CD4-positive, alpha-beta T cell treated with Interleukin-17A for 4 hours (primary cell): ENCODE results near the gene PNP.

Source experiments
- DNase-seq: peaks from one replicate; pipeline ENCODE4 v3.0.0-alpha.2; 2020; ENCODE audit warnings: mixed read lengths

Gene PNP

DNA sequence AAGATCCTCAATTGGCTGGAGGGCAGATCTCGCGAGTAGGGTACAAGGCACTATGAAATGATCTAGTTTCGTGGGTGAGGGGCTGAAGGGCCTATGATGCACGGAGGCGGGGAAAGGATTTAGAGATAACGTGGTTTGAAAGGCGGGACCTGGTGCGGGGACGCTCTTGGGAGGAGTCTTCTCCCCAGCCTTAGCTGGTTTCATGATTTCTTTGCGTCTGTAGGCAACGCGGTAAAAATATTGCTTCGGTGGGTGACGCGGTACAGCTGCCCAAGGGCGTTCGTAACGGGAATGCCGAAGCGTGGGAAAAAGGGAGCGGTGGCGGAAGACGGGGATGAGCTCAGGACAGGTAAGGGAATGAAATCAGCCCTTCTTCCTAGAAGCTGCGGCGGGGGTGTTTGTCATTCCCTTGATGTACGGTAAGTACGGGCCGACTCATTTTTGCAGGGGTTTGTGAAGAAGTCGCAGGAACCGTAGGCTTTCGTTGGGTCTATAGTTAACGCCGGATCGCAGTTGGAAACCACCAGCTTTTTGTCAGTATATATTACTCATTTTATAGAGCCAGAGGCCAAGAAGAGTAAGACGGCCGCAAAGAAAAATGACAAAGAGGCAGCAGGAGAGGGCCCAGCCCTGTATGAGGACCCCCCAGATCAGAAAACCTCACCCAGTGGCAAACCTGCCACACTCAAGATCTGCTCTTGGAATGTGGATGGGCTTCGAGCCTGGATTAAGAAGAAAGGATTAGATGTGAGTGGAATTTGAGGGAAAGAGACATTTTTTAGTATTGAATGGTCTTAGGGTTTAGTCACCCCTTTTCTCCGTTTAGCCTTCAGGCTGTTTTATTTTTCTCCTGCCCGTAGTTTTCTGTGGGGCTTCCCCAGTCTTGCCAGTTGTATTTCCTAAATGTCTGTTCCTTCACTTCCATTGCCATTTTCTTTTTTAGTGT, 13.6 kb upstream of the PNP start:
- peak; percentile 78 for DNase-seq

DNA sequence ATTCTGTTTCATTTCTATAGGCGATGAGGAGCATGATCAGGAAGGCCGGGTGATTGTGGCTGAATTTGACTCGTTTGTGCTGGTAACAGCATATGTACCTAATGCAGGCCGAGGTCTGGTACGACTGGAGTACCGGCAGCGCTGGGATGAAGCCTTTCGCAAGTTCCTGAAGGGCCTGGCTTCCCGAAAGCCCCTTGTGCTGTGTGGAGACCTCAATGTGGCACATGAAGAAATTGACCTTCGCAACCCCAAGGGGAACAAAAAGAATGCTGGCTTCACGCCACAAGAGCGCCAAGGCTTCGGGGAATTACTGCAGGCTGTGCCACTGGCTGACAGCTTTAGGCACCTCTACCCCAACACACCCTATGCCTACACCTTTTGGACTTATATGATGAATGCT, 12.2 kb upstream of the PNP start:
- DNase-seq, result no peak

DNA sequence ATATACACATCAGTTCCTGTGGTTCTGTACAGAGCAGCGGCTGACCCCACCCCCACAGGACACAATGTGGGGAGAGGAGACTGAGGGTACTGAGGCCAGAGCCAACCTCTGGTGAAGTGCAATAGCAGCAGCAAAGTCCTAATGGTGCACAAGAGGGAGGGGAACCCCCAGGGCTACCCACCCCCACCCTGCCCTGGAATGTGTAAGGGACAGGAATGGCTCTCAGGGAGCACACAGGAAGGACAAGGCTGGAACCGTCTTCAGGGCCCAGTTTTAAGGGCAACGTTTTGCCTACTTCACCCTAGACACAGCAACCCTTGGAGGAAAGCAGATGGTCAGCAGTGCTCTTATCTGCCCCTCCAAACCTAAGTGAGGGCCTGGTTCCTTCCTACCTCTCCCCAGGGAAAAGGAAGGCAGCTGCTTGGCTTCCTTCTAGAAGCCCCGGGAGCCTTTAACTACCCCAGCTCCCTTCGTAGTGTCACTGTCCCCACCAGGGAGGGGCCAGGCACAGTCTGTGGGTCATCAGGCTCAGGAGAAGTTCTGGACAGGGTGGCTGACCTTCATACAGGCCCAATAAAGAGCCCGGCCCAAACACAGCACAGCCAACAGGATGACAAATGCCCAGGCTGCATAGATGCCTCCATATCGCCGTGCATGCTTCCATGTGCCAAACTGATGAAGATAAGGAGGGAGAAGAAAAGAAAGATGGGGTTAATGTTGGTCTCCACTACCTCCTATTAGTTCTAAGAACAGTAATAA, 11.0 kb upstream of the PNP start:
- DNase-seq, result no peak

DNA sequence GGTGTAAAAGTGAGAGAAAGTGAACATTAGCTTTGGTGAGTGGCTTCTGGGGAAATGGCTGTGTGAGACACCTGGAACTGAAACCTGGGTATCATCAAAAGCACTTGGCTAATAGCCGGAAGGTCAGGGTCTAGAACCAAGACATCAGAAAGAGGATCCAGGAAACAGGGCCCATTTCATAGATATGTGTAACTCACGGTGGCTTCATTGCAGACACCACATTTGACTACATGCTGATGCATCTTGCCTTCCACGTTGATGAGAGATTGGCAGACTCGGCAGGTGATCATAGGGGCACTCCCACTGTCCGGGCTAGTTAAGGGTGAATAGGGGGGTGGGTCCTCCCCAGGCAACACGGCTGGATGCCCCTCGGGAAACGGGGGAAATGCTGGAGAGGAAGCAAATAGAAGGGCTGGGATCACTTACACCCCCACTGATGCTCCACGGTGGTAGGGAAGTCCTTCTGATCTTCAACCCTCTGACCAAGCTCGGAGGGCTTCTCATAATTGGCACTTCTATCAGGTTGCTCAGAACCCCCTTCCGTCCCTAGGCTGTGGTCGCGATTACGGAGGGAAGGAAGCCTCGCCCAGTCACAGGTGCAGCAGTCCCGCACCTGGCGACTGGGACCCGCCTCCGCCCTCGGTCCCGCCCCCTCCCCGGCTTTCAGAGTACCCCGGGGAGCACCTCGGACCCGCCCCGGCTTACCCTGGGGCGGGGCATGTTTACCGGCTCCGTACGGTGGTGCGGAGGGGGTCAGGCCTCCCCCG, 8.6 kb upstream of the PNP start:
- DNase-seq, result peak; percentile 74

DNA sequence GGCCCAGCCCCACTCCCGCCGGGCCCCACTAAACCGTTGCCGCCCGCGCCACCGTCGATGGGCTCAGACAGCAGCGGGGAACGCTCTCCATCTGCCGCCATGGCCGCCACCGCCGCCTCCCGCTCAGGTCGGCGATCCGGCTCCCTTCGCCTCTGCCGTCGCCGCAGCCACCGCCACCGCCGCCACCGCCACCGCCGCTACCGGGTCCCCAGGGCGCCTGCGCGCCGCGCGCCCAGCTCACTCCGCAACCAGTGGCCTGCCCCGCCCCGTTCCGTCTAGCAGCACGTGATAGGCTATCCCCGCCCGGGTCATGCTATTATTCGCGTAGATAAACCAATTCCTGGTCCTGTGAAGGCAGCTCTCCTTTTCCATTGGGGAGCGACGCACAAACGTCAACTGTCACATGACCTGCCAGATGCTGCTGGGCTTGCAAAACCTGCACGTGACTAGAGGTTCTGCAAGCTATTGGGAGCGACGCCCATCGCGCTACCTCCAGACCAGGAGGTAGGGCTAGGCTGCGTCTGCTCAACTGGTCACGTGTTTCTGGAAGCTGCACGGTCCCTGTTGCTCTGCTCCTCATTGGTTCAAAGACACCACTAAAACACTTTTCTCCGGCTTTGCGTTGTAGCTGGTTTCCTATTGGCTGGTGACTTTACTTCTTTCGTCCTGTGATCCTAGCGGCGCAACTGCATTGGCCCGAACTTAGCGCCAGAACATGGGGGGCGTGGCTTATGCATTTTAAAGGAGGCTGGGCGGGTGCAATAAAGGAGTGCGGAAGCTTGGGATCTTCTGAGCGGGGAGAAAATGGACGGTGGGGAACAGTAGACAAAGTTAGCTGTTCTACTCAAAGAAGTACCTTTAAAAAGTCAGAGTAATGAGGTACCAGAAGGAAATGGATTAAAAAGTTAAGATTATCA, 7.7 kb upstream of the PNP start, which contains the start of gene PIP4P1:
TSS of gene PIP4P1 (minus strand) at position 210 of the 917 bp plus-strand sequence. CDS start at position 101, 109 bp downstream.
- peak; percentile 98 for DNase-seq

DNA sequence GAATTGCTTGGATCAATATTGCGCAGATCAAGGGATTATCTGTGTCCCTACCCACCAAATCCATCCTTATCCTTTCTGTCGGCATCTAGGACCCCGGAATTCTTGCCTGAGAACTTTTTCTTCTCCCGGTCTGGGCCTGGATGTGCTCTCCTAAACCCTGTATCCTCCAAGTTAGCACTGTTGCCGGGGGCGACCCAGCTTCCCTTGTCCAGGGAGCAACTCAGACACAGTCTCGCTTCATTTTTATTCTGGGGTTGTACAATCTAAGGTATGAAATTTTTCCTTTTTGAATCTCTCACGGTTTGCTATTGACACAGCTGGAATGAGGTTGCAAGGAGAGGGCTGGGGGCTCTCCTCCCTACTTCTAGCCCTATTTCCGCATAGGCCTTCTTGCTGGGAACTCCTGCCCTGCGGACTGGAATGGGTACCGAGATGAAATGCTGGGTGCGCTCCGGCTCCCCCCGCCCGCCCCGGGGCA, 403 bp upstream of the PNP start:
- DNase-seq, result no peak

DNA sequence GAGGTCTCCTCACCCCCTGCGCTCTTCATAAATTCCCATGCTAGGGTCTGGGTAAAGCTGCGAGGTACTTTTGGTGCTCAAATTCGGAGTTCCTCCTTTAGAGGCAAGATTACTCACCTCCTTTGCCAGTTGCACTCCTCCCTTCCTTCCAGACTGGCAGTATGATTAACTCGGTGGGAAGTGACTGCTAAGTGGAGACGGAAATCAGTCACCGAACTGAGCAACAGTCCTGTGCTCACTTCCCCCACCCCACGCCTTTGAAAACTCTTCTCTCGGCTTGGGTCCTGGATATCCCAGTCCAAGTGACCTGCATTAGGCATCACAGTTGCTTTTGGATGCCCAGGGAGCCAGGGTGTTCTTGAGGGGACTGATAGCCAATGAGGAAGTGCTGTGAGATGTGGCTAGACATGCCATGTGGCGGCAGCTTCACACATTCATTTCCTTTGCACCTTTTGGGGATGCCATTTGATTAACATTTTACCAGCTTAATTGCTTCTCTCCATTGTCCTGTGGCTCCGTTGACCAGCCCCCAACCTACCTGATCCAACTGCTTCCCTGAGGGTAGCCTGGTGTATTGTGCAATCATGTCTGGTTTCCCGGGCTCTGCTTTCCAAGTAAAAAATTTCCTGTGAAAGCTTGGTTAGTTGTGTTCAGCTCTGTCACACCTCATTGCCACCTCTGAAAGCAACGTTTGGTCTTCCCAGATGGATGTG, 840 bp downstream of the PNP start:
- DNase-seq, result peak; percentile 67

DNA sequence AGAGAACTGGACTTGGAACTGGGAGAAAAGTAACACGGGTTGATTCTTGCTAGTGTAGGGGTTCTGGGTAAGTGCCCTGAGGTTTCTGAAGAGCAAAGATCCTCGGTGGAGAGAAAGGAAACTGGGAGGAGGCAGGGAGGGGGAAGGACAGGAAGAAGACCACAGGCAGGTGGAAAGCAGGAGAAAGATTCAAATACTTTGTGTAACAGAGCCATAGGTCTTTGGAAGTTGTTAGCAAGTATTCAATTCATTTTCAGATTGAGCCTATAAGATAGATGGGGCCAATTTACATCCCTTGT, 1.3 kb downstream of the PNP start:
- DNase-seq, result no peak

DNA sequence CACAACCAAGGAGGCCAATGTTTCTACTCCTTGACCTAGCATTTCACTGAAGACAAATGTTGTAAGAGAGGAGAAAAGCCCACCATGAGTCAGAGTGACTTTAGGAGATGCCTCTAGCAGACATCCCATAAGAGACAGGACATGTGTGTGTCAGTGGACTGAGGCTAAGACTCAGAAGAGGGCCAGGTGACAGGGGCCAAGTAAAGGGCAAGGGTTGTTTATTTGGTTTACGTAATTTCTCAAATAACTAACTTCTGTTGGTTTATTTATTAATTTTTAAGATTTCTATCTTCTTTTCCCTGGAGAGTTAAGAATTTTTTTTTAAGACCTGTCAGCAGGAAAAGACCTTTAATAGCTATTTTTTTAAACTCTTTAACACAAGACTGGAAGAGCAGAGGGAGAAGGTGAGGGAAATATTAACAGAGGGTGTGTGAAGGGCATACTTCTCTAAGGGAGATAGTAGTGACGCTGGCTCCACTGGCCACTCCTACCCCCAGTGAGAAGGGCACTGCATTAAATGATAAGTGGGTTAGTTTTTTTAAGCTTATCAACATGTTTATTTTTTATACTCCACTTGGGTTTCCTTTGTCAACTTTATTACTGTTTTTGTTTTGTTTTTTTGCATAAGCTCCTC, 3.4 kb downstream of the PNP start:
- no peak for DNase-seq

DNA sequence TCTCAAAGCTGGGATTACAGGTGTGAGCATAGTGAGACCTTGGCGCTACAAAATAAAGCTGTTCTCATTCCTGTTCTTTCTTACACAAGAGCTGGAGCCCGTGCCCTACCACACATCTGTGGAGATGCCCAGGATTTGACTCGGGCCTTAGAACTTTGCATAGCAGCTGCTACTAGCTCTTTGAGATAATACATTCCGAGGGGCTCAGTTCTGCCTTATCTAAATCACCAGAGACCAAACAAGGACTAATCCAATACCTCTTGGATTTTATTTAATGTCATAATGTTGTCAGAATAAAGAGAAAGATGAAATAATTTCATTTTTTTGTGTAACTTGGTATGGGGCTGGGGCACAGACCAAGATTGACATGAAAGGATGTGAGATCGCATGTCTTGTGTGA, 7.6 kb downstream of the PNP start:
- DNase-seq, result no peak

DNA sequence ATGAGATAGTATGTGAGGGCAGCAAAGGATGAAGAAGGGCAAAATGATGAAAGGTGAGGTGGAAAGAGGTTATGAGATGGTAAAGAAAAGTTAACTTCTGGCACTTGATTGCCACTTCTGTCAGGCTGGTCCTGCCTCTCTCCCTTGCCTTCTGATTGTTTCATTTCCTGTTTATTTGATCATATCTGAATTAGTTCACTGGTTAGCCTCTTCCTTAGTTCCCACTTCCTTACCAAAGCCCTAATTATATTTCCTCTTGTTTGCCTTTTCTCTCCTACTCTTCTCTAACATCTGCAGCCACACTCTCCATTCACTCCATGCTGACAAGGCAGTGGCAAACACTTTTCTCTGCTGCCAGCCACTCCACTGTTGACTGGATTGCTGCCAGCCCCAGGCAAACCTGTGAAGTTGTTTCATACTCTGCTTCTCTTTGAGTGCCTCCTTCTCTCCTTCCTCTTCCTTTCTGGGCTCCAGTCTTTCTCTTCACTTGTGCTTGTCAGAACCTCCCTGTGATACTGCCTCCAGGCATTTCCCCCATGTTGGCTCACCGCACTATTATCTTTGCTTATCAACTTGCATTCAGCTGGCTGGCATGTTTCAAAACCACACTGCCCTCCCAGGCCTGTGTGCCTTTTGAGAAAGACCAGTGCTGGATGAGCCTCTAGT, 8.1 kb downstream of the PNP start:
- DNase-seq, result peak; percentile 66

DNA sequence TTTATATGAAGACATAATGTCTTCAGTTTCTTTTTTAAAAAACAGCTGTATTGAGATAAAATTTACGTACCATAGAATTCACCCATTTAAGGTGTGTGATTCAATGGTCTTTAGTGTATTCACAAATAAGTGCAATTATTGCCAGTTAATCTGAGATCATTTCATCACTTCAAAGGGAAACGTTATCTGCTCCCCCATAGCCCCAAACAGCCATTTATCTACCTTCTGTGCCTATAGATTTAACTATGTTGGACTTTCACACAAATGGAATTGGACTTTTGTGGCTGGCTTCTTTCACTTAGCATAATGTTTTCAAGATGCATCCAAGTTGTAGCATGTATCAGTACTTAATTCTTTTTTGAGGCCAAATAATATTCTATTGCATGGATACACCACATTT, 9.7 kb downstream of the PNP start:
- no peak for DNase-seq

DNA sequence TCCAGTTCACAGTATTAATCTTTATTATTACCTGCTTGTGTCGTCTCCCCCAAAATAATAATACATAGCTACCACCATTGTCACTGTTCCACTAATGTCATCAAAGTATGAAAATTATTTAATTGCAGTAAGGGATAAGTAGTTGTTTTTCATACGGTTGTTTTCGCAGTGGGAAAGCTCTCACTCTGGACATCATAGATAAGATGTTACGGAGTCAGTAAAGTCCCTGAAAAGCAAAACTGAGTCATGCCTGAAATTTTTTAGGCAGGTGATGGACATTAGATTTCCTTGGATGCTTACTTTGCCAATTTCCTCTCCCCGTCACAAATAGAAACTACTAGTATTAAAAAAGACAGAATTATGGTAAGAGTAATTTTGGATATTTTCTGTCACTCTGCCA, 13.2 kb downstream of the PNP start:
- DNase-seq, result no peak

DNA sequence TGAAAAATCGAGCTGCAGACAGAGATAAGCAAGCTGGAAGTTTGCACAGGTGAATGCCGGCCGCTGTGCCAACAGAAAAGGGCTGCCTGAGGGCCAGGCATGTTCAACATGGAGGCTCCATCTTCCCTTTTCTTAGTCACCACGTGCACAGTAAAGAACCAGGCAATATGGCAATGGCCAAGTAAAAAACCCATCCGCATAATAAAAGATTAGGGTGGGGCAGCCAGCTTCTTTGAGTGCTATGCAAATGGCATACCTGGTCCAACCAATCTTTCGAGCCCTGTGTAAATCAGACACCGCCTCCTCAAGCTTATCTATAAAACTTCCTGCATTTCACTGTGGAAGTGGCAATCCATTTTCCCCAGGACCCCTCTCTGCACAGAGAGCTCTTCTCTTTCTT, 16.7 kb downstream of the PNP start:
- DNase-seq, result no peak

DNA sequence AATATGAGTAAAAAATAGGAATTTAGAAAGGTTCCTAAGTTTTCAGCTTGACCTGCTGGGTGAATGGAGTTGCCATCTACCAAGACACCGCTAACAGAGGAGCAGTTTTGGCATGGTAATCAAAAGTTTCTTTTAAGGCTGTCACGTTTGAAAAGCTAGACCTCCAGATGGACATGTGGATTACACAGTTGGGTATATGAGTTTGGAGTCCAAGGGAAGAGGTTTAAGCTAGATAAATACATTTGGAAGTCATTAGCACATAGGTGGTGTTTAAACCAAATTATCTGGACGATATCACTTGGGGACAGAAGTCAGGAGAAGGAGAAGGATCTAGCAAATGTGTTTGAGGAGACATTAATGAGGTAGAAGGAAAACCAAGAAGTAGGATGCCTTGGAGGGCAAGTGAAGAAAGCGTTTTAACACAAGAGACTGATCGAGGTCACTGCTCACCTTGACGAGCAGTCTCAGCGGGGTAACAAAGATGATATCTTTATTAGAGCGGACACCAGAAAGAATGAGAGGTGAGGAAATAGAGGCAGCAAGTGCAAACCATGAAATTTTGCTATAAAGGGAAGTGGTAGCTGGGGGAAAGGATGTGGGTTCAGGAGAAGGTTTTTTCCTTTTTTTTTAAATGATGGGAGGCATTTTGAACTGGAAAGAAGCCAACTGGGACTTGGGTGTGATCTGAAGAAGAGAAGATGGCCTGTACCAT, 17.6 kb downstream of the PNP start:
- no peak for DNase-seq

DNA sequence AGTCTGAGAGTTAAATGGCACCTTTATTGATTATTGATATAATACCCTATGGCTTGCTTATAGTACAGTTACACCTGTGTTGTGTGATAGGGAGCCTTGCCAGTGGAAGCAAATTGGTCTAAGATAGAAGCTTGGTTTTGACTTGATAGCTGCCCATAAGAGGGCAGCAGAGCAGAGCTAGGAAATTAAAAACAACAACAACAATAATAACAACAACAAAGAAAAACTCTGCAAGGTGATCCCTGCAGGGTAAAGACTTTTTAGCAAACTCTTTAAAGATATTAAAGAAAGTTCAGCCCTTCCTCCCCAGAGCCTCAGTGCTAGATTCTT, 18.2 kb downstream of the PNP start:
- no peak for DNase-seq

DNA sequence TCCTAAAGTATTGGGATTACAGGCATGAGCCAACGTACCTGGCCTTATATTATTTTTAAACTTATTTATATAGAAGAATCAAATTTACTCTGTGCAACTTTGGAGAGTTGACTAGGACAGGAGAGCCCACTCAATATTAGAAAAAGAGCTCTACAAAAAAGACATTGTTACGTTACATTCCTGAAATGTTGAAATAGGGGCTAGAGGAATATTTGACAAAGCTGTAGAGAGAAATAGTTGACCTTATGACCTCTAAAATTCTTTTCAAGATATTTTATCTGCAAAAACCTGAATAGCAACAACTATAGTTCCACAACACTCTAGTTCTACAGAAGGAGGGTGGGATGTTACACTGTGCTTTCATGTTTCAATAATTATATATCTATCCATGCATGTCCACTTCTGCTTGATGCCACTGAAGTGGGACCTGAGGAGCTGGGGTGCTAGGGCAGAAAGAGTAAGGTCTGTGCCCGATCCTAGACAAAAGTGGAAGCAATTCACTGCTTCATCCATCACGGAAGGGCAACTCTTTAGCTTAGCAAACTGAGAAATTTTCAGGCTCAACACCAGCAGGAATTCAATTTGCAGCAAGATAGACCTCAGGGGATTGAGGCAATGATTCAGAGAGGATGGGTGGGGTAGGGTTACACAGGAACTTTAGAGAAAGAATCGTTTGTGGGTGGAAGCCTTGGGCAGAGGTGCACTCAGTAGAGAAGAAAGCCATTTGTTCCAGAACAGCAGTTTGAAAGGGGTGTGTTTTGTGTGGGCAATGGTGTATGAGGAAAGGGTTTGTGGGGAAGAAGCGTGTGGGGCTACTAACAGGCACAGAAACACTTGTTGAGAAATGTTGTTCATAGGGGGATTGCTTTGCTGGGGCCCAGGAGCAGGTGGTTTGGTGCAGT, 20.1 kb downstream of the PNP start:
- peak; percentile 56 for DNase-seq

DNA sequence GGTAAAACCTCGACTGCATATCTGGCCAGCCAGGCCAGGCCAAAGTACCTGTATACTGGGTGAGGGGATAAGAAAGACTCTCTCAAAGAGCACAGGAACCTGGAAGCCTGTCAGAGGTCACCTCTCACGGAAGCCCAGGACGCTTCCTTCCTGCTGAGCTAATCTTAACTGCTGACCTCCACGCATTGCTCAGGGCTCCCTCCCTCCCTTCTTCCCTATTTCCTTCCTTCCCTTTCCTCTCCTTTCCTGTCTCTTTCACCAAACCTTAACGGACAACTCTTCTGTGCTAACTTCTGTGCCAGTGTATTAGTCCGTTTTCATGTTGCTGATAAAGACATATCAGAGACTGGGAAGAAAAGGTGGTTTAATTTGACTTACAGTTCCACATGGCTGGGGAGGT, 21.4 kb downstream of the PNP start:
- peak; percentile 7 for DNase-seq

DNA sequence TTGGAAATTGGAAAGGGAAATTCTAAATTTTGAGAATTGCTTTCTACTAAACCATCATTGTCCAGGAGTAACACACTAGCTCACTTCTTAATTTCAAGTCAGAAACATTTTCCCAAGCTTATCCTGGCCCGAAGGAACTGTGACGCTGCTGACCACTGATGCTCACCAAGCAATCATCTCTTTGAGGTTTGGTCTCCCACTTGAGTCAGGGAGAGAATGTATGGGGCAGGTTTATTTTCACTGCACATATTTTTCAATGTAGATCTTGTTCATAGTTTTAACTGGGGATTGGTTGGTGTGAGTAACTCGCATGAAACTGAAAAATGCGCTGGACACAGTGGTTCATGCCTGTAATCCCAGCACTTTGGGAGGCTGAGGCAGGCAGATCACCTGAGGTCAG, 23.3 kb downstream of the PNP start:
- DNase-seq, result no peak
